ENCODE results near the gene NAA60. TPM values are rescaled to one million over a fixed set of nuclear protein-coding genes. Genes with fewer than 3 reads are reported as not detected.

NAA60 gene
- total and polyA plus RNA-seq, 2 of the 13 experiments (the other 11 are each of a cell fraction or from before 2014, with no cell fraction given), result 14.7 to 32.0 TPM

GRCh38 chr16:3478242-3478925 lies 34.9 kb downstream of the NAA60 start:
- DNase-seq (ENCODE audit: low spot score) (no peak), ATAC-seq (no peak), FAIRE-seq (no peak)
- no peaks in the 10 kb centered on the region for H3K9me3 ChIP-seq (ENCODE audit: low read length)
- peaks cover 27 to 53% of the 10 kb centered on the region in 2 experiments; a peak in 4 of 5 replicates for H3K36me3 ChIP-seq (replicated peaks in 1 of 2; ENCODE audit: control insufficient read depth in 1 of 2, insufficient read depth in 2 of 2, low read length in 2 of 2)
- WGBS (ENCODE audit: low lambda C conversion rate), result 92% methylated on average over 9 of the region's 11 CpGs
- H3K4me3 ChIP-seq (replicated peaks in 1 of 3; ENCODE audit: insufficient read depth in 1 of 3, low read depth in 2 of 3, low read length in 3 of 3), result no peak overlapping the region
- ChIA-PET POLR2A (no interaction called here), CTCF (ENCODE audit: low intra/inter-chr PET ratio, low total read pairs) (no interaction called here)
- no peak overlapping the region for H3K4me2 ChIP-seq (ENCODE audit: low read depth, low read length)
- peaks cover 17% of the 10 kb centered on the region for H3K4me1 ChIP-seq (ENCODE audit: insufficient read depth, low read length)
- no TSS peak for BruUV-seq (replicated peaks)
- H3K9ac ChIP-seq (ENCODE audit: insufficient read depth, low read depth, low read length), result no peak overlapping the region
- no peak overlapping the region for H2AFZ ChIP-seq (ENCODE audit: low read length)
- H3K79me2 ChIP-seq (ENCODE audit: insufficient read depth, low read length), result peaks cover 55% of the 10 kb centered on the region
- TF ChIP-seq ZNF781 (CRISPR knock-in tag; IDR thresholded peaks at IDR 0.05; ENCODE audit: borderline replicate concordance, not compliant biosample characterization), result no peak
- TF ChIP-seq, protein P1, sequence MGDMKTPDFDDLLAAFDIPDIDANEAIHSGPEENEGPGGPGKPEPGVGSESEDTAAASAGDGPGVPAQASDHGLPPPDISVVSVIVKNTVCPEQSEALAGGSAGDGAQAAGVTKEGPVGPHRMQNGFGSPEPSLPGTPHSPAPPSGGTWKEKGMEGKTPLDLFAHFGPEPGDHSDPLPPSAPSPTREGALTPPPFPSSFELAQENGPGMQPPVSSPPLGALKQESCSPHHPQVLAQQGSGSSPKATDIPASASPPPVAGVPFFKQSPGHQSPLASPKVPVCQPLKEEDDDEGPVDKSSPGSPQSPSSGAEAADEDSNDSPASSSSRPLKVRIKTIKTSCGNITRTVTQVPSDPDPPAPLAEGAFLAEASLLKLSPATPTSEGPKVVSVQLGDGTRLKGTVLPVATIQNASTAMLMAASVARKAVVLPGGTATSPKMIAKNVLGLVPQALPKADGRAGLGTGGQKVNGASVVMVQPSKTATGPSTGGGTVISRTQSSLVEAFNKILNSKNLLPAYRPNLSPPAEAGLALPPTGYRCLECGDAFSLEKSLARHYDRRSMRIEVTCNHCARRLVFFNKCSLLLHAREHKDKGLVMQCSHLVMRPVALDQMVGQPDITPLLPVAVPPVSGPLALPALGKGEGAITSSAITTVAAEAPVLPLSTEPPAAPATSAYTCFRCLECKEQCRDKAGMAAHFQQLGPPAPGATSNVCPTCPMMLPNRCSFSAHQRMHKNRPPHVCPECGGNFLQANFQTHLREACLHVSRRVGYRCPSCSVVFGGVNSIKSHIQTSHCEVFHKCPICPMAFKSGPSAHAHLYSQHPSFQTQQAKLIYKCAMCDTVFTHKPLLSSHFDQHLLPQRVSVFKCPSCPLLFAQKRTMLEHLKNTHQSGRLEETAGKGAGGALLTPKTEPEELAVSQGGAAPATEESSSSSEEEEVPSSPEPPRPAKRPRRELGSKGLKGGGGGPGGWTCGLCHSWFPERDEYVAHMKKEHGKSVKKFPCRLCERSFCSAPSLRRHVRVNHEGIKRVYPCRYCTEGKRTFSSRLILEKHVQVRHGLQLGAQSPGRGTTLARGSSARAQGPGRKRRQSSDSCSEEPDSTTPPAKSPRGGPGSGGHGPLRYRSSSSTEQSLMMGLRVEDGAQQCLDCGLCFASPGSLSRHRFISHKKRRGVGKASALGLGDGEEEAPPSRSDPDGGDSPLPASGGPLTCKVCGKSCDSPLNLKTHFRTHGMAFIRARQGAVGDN (CRISPR knock-in tag; IDR thresholded peaks at IDR 0.05), result 0 out of 2 replicates have a peak, but pooled peaks have one; percentile 10
- in situ Hi-C loops (cut with HindIII; ENCODE audit: extremely low pct_ligation_motif_present, low pct_unique_long_range_greater_than_20kb), result no loop called here
- H4K20me1 ChIP-seq (ENCODE audit: insufficient read depth, low read length), result peaks cover 28% of the 10 kb centered on the region; the same call in 1 of the 2 replicates
- H3K27me3 ChIP-seq (ENCODE audit: control insufficient read depth in 1 of 2, insufficient read depth in 2 of 2, low read length in 2 of 2), result no peaks in the 10 kb centered on the region
- H3K27ac ChIP-seq (ENCODE audit: extremely low read length, insufficient read depth, low read length), result no peak overlapping the region
- intact Hi-C loops (cut with micrococcal nuclease; ENCODE audit: unreplicated experiment), result no loop called here
